H9 (cell line): Measurements from ENCODE around the gene TAOK1. TPM values are rescaled to one million over a fixed set of nuclear protein-coding genes. Genes with fewer than 3 reads are reported as not detected.

Experiments
- DNase-seq: peaks from one replicate; pipeline ENCODE4 v3.0.0-alpha.2; 2017
- H2AFZ ChIP-seq: one replicate; pipeline ENCODE4 v1.6.1; 2013; ENCODE audit warnings: mild to moderate bottlenecking, low read length, control low read depth, moderate library complexity
- H2AK5ac ChIP-seq: 2 replicates; pipeline ENCODE4 v1.6.1; 2013; ENCODE audit warnings: low read length, control low read depth, mixed read lengths; ENCODE audit not compliant: insufficient read length
- H2BK120ac ChIP-seq: one replicate; pipeline ENCODE4 v1.6.1; 2013; ENCODE audit warnings: low read depth, mild to moderate bottlenecking, low read length, control low read depth, inconsistent platforms; ENCODE audit not compliant: poor library complexity, severe bottlenecking
- H2BK12ac ChIP-seq: 2 replicates; pipeline ENCODE4 v1.6.1; 2013; ENCODE audit warnings: low read length, control low read depth, mixed read lengths, low read depth; ENCODE audit not compliant: insufficient read length
- H2BK15ac ChIP-seq: 2 replicates; pipeline ENCODE4 v1.6.1; 2013; ENCODE audit warnings: low read depth, low read length, control low read depth
- H2BK20ac ChIP-seq: one replicate; pipeline ENCODE4 v1.6.1; 2013; ENCODE audit warnings: low read depth, mild to moderate bottlenecking, low read length, control low read depth, inconsistent platforms; ENCODE audit not compliant: poor library complexity, severe bottlenecking
- H2BK5ac ChIP-seq: 2 replicates; pipeline ENCODE4 v1.6.1; 2013; ENCODE audit warnings: low read length, control low read depth, mixed read lengths; ENCODE audit not compliant: insufficient read length
- H3K14ac ChIP-seq: 2 replicates; pipeline ENCODE4 v1.6.1; 2013; ENCODE audit warnings: low read length, control low read depth; ENCODE audit not compliant: insufficient read depth
- H3K18ac ChIP-seq: 2 replicates; pipeline ENCODE4 v1.6.1; 2013; ENCODE audit warnings: low read depth, mild to moderate bottlenecking, mixed read lengths, low read length, control low read depth; ENCODE audit not compliant: insufficient read length
- H3K23ac ChIP-seq: 2 replicates; pipeline ENCODE4 v1.6.1; 2013; ENCODE audit warnings: low read length, control low read depth, mixed read lengths, low read depth; ENCODE audit not compliant: insufficient read length
- H3K23me2 ChIP-seq: 2 replicates; pipeline ENCODE4 v1.6.1; 2013; ENCODE audit warnings: low read depth, mild to moderate bottlenecking, mixed read lengths, low read length, control low read depth; ENCODE audit not compliant: insufficient read length, poor library complexity, severe bottlenecking
- H3K27ac ChIP-seq: 2 replicates; pipeline ENCODE4 v1.5.1; 2013; ENCODE audit warnings: low read length, control low read depth, mixed read lengths, low read depth; ENCODE audit not compliant: insufficient read length
- H3K27me3 ChIP-seq: 2 replicates; pipeline ENCODE4 v1.6.1; 2013; ENCODE audit warnings: low read length, control low read depth, inconsistent platforms; ENCODE audit not compliant: insufficient read depth
- H3K4ac ChIP-seq: 2 replicates; pipeline ENCODE4 v1.6.1; 2013; ENCODE audit warnings: low read depth, mild to moderate bottlenecking, control low read depth, inconsistent platforms, low read length, moderate library complexity
- H3K4me1 ChIP-seq: 2 replicates; pipeline ENCODE4 v1.6.1; 2013; ENCODE audit warnings: low read length, control low read depth, inconsistent platforms; ENCODE audit not compliant: insufficient read depth
- H3K4me2 ChIP-seq: 2 replicates; pipeline ENCODE4 v1.6.1; 2013; ENCODE audit warnings: low read length, control low read depth, mixed read lengths; ENCODE audit not compliant: insufficient read length, insufficient read depth
- H3K56ac ChIP-seq: 2 replicates; pipeline ENCODE4 v1.6.1; 2013; ENCODE audit warnings: low read depth, mild to moderate bottlenecking, mixed read lengths, low read length, control low read depth; ENCODE audit not compliant: insufficient read length
- H3K79me1 ChIP-seq: 2 replicates; pipeline ENCODE4 v1.6.1; 2013; ENCODE audit warnings: low read depth, mild to moderate bottlenecking, moderate library complexity, low read length, control low read depth, inconsistent platforms; ENCODE audit not compliant: insufficient read depth, poor library complexity, severe bottlenecking
- H3K79me2 ChIP-seq: 2 replicates; pipeline ENCODE4 v1.6.1; 2013; ENCODE audit warnings: low read length, control low read depth, inconsistent platforms; ENCODE audit not compliant: insufficient read depth
- H3K9ac ChIP-seq: 2 replicates; pipeline ENCODE4 v1.6.1; 2013; ENCODE audit warnings: low read length, control low read depth, mixed read lengths; ENCODE audit not compliant: insufficient read length; ENCODE audit errors: extremely low read depth
- H3K9me3 ChIP-seq: one replicate; pipeline ENCODE4 v1.6.1; 2013; ENCODE audit warnings: low read depth, low read length, inconsistent platforms; ENCODE audit not compliant: control insufficient read depth
- H3T11ph ChIP-seq: one replicate; pipeline ENCODE4 v1.6.1; 2013; ENCODE audit warnings: mild to moderate bottlenecking, low read length, control low read depth, inconsistent platforms
- H4K20me1 ChIP-seq: one replicate; pipeline ENCODE4 v1.6.1; 2013; ENCODE audit not compliant: control insufficient read depth, insufficient read length, insufficient read depth
- H4K5ac ChIP-seq: 2 replicates; pipeline ENCODE4 v1.6.1; 2013; ENCODE audit warnings: low read depth, mild to moderate bottlenecking, mixed read lengths, low read length, control low read depth; ENCODE audit not compliant: insufficient read length
- H4K8ac ChIP-seq: replicated peaks from 2 replicates; pipeline ENCODE4 v1.6.1; 2013; ENCODE audit warnings: low read length, control low read depth, mixed read lengths, low read depth; ENCODE audit not compliant: insufficient read length
- H4K91ac ChIP-seq: 2 replicates; pipeline ENCODE4 v1.6.1; 2013; ENCODE audit warnings: low read depth, mild to moderate bottlenecking, moderate library complexity, mixed read lengths, low read length, control low read depth; ENCODE audit not compliant: insufficient read length
- H3K27ac Mint-ChIP-seq, 3 experiments: 2 replicates in 2 of 3; 3 replicates in 1 of 3; pipeline ENCODE4 v1.8.0; 2020 to 2021; ENCODE audit warnings: mixed read lengths in 3 of 3, mild to moderate bottlenecking in 1 of 3, moderate library complexity in 1 of 3
- H3K27me3 Mint-ChIP-seq: 2 replicates; pipeline ENCODE4 v1.8.0; 2021; ENCODE audit warnings: low read depth, mild to moderate bottlenecking, moderate library complexity, mixed read lengths
- H3K36me3 Mint-ChIP-seq, 3 experiments: 2 replicates in 2 of 3; 3 replicates in 1 of 3; pipeline ENCODE4 v1.8.0; 2020 to 2021; ENCODE audit warnings: low read depth in 3 of 3, mixed read lengths in 3 of 3; ENCODE audit not compliant: insufficient read depth in 1 of 3
- H3K4me1 Mint-ChIP-seq, 2 experiments: 2 replicates each; pipeline ENCODE4 v1.8.0; 2020; ENCODE audit warnings: mixed read lengths in 2 of 2
- H3K4me3 Mint-ChIP-seq, 2 experiments: 2 replicates in 1 of 2; 3 replicates in 1 of 2; pipeline ENCODE4 v1.8.0; 2020 to 2021; ENCODE audit warnings: mild to moderate bottlenecking in 2 of 2, mixed read lengths in 2 of 2, moderate library complexity in 1 of 2
- H3K9me3 Mint-ChIP-seq, 2 experiments: 2 replicates in 1 of 2; 3 replicates in 1 of 2; pipeline ENCODE4 v1.8.0; 2020; ENCODE audit warnings: mild to moderate bottlenecking in 2 of 2, mixed read lengths in 2 of 2, moderate library complexity in 1 of 2
- WGBS: extraction: QIAGEN DNeasy Blood & Tissue Kit; methylation state at CpG from one replicate; pipeline ENCODE4 v1.1.7; 2013; ENCODE audit warnings: missing lambda C conversion rate, low lambda C conversion rate, mixed read lengths; ENCODE audit not compliant: insufficient read length; ENCODE audit errors: extremely low coverage; 5-methylcytosine and 5-hydroxymethylcytosine counted together
- total RNA-seq: library from RNA; stranded (reverse); gene quantifications from 2 replicates; pipeline ENCODE4 v1.2.1, GENCODE V29; 2021
- TF ChIP-seq, protein P1 (sequence below): fragments of 200-600 bp; sonication (generic); conservative IDR thresholded peaks from 3 replicates; pipeline ENCODE4 v1.8.0; 2021; ENCODE audit warnings: antibody characterized with exemption, mild to moderate bottlenecking

TAOK1 gene
- total RNA-seq, 1 experiment from 2014 or later, result 93.0 TPM

DNA sequence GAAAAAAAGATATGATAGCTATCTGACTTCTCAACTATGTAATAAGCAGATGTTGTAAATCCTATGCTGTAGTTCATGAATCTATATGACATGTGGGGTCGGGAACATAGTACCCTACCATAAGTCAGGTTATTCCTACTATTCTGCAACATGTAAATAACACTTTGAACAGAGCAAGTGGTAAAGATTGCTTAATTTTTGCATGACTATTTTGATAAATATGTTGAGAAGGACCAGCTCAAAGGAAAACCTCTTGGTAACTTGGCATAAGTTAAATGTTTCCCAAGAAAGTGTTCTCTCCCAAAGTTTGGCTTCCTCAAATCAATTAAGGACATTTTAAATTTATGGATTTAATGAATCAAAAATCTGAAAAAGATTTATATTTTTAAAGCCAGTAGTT lies 114.5 kb downstream of the TAOK1 start:
- Histone ChIP-seq H2BK5ac (no peak overlapping the region), H4K8ac (no peak overlapping the region), H3K18ac (no peak overlapping the region), H4K20me1 (no peaks in the 10 kb centered on the region), H3K9ac (no peak overlapping the region), H2BK12ac (no peak overlapping the region), H3K56ac (no peak overlapping the region), H4K5ac (no peak overlapping the region), H2AFZ (no peak overlapping the region), H3K14ac (no peak overlapping the region), H3K79me2 (no peaks in the 10 kb centered on the region), H2AK5ac (no peak overlapping the region), H3K27ac (no peak overlapping the region), H3K4me1 (no peaks in the 10 kb centered on the region), H2BK120ac (no peak overlapping the region), H3T11ph (no peak overlapping the region), H3K23me2 (no peaks in the 10 kb centered on the region), H3K23ac (no peak overlapping the region), H2BK15ac (no peak overlapping the region), H3K4me2 (no peak overlapping the region), H3K4ac (no peak overlapping the region), H3K27me3 (no peaks in the 10 kb centered on the region), H3K79me1 (no peaks in the 10 kb centered on the region), H3K9me3 (no peaks in the 10 kb centered on the region), H4K91ac (no peak overlapping the region), H2BK20ac (no peak overlapping the region)
- Mint-ChIP-seq H3K27ac (no peak overlapping the region), H3K36me3 (peaks cover 17 to 73% (median 47%) of the 10 kb centered on the region in 3 experiments), H3K4me3 (no peak overlapping the region), H3K9me3 (no peaks in the 10 kb centered on the region), H3K4me1 (no peaks in the 10 kb centered on the region), H3K27me3 (no peaks in the 10 kb centered on the region)
- no CpG with 5 or more reads among the region's 1 CpG for WGBS
- DNase-seq, result no peak
- TF ChIP-seq, protein P1, sequence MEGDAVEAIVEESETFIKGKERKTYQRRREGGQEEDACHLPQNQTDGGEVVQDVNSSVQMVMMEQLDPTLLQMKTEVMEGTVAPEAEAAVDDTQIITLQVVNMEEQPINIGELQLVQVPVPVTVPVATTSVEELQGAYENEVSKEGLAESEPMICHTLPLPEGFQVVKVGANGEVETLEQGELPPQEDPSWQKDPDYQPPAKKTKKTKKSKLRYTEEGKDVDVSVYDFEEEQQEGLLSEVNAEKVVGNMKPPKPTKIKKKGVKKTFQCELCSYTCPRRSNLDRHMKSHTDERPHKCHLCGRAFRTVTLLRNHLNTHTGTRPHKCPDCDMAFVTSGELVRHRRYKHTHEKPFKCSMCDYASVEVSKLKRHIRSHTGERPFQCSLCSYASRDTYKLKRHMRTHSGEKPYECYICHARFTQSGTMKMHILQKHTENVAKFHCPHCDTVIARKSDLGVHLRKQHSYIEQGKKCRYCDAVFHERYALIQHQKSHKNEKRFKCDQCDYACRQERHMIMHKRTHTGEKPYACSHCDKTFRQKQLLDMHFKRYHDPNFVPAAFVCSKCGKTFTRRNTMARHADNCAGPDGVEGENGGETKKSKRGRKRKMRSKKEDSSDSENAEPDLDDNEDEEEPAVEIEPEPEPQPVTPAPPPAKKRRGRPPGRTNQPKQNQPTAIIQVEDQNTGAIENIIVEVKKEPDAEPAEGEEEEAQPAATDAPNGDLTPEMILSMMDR, result no peak
